GM23338 (cell line): ENCODE data around the gene IGF1R. TPM values are rescaled to one million over a fixed set of nuclear protein-coding genes. Genes with fewer than 3 reads are reported as not detected.

Source experiments
- ATAC-seq: fragments of 200-7000 bp; cut with Tn5 transposase; 3 replicates; pipeline ENCODE4 v1.9.1; 2020
- DNase-seq: peaks from one replicate; pipeline ENCODE4 v3.0.0-alpha.2; 2015; ENCODE audit warnings: low spot score
- H2AFZ ChIP-seq: fragments of 200-600 bp; sonication (generic); 2 replicates; pipeline ENCODE4 v1.8.0; 2016; ENCODE audit warnings: antibody characterized with exemption, mild to moderate bottlenecking, moderate library complexity
- H3F3A ChIP-seq: fragments of 200-600 bp; sonication (generic); replicated peaks from 2 replicates; pipeline ENCODE4 v1.8.0; 2017; ENCODE audit warnings: antibody characterized with exemption, mixed run types, low read depth
- H3K27ac ChIP-seq: fragments of 200-600 bp; sonication (generic); 2 replicates; pipeline ENCODE4 v1.6.1; 2016; ENCODE audit warnings: low read depth
- H3K27me3 ChIP-seq: fragments of 200-600 bp; sonication (generic); 2 replicates; pipeline ENCODE4 v1.8.0; 2016; ENCODE audit warnings: mild to moderate bottlenecking, mixed run types, moderate library complexity; ENCODE audit not compliant: insufficient read depth
- H3K36me3 ChIP-seq: fragments of 200-600 bp; sonication (generic); 2 replicates; pipeline ENCODE4 v1.8.0; 2016; ENCODE audit warnings: mild to moderate bottlenecking; ENCODE audit not compliant: insufficient read depth
- H3K4me1 ChIP-seq: fragments of 200-600 bp; sonication (generic); 2 replicates; pipeline ENCODE4 v1.8.0; 2016; ENCODE audit warnings: mild to moderate bottlenecking, moderate library complexity; ENCODE audit not compliant: insufficient read depth
- H3K4me2 ChIP-seq: fragments of 200-600 bp; sonication (generic); 2 replicates; pipeline ENCODE4 v1.7.1; 2017; ENCODE audit warnings: mixed run types
- H3K4me3 ChIP-seq: fragments of 200-600 bp; sonication (generic); 2 replicates; pipeline ENCODE4 v1.6.1; 2016; ENCODE audit warnings: mixed run types
- H3K79me2 ChIP-seq: fragments of 200-600 bp; sonication (generic); replicated peaks from 2 replicates; pipeline ENCODE4 v1.8.0; 2017; ENCODE audit warnings: mild to moderate bottlenecking; ENCODE audit not compliant: insufficient read depth
- H3K9me2 ChIP-seq: fragments of 200-600 bp; sonication (generic); 2 replicates; pipeline ENCODE4 v1.8.0; 2017; ENCODE audit not compliant: insufficient read depth
- H4K20me1 ChIP-seq: fragments of 200-600 bp; sonication (generic); replicated peaks from 2 replicates; pipeline ENCODE4 v1.8.0; 2017; ENCODE audit warnings: mild to moderate bottlenecking; ENCODE audit not compliant: insufficient read depth
- H3K27ac Mint-ChIP-seq: 2 replicates; pipeline ENCODE4 v1.8.0; 2020; ENCODE audit warnings: inconsistent platforms, mild to moderate bottlenecking, moderate library complexity, mixed read lengths
- H3K27me3 Mint-ChIP-seq: 3 replicates; pipeline ENCODE4 v1.8.0; 2022; ENCODE audit warnings: low read depth, mild to moderate bottlenecking, moderate library complexity, mixed read lengths, inconsistent platforms; ENCODE audit not compliant: insufficient read depth, poor library complexity
- H3K36me3 Mint-ChIP-seq: 3 replicates; pipeline ENCODE4 v1.8.0; 2021; ENCODE audit warnings: low read depth, mild to moderate bottlenecking, inconsistent platforms, moderate library complexity, mixed read lengths
- H3K4me1 Mint-ChIP-seq: 3 replicates; pipeline ENCODE4 v1.8.0; 2020; ENCODE audit warnings: mild to moderate bottlenecking, inconsistent platforms, mixed read lengths
- H3K4me3 Mint-ChIP-seq: 3 replicates; pipeline ENCODE4 v1.8.0; 2021; ENCODE audit warnings: moderate library complexity, mild to moderate bottlenecking, inconsistent platforms, mixed read lengths
- H3K9me3 Mint-ChIP-seq: 3 replicates; pipeline ENCODE4 v1.8.0; 2020; ENCODE audit warnings: moderate library complexity, mild to moderate bottlenecking, inconsistent platforms, mixed read lengths
- NANOG ChIP-seq: IDR thresholded peaks from 2 replicates; pipeline ENCODE4 v1.6.1; 2016; ENCODE audit warnings: antibody characterized with exemption, borderline replicate concordance
- POLR2AphosphoS5 ChIP-seq: IDR thresholded peaks from 2 replicates; pipeline ENCODE4 v1.6.1; 2016; ENCODE audit warnings: antibody characterized with exemption, low read depth
- ZNF114 ChIP-seq: fragments of 250-450 bp; sonication (Bioruptor Pico); IDR thresholded peaks from 2 replicates; pipeline ENCODE4 v1.5.0; 2020; ENCODE audit warnings: mild to moderate bottlenecking, moderate library complexity
- ZNF331 ChIP-seq: fragments of 250-450 bp; sonication (Bioruptor Pico); IDR thresholded peaks from 2 replicates; pipeline ENCODE4 v1.5.0; 2020; ENCODE audit warnings: low read depth, mild to moderate bottlenecking, moderate library complexity
- polyA plus RNA-seq: library from polyadenylated mRNA; unstranded; fragments of >200 nt; fragmentation: Nextera tagmentation; extraction: Ambion mirVana; gene quantifications from 2 replicates; pipeline ENCODE4 v1.2.1, GENCODE V29; 2016
- total RNA-seq: library from RNA; depleted of rRNA; stranded (reverse); fragments of >200 nt; shearing (Covaris generic); gene quantifications from 2 replicates; pipeline ENCODE4 v1.2.3, GENCODE V29; 2014
- TF ChIP-seq, protein P1 (sequence below): fragments of 250-450 bp; sonication (Bioruptor Pico); IDR thresholded peaks from 2 replicates; pipeline ENCODE4 v1.5.0; 2020; ENCODE audit warnings: mild to moderate bottlenecking, moderate library complexity

The IGF1R gene
- total and polyA plus RNA-seq, 2 experiments from 2014 or later: 20.4 to 92.2 TPM

- Mint-ChIP-seq H3K4me1 (peaks cover 57% of the 10 kb centered on the region), H3K9me3 (no peaks in the 10 kb centered on the region), H3K36me3 (no peaks in the 10 kb centered on the region), H3K4me3 (no peak overlapping the region; the same call in 2 of the 3 replicates), H3K27ac (peak overlapping the region; percentile 90), H3K27me3 (peaks cover 3% of the 10 kb centered on the region)
- Histone ChIP-seq H4K20me1 (peaks cover 58% of the 10 kb centered on the region), H3K4me1 (peaks cover 65% of the 10 kb centered on the region), H3K4me3 (no peak overlapping the region), H3K27me3 (no peaks in the 10 kb centered on the region), H3K36me3 (no peaks in the 10 kb centered on the region), H3F3A (no peaks in the 10 kb centered on the region), H3K4me2 (peak overlapping the region; percentile 42), H2AFZ (no peak overlapping the region), H3K79me2 (peaks cover 100% of the 10 kb centered on the region), H3K9me2 (no peaks in the 10 kb centered on the region), H3K27ac (peak overlapping the region; percentile 71)
- ATAC-seq (peak; percentile 93), DNase-seq (peak; percentile 90)
- TF ChIP-seq, protein P1, sequence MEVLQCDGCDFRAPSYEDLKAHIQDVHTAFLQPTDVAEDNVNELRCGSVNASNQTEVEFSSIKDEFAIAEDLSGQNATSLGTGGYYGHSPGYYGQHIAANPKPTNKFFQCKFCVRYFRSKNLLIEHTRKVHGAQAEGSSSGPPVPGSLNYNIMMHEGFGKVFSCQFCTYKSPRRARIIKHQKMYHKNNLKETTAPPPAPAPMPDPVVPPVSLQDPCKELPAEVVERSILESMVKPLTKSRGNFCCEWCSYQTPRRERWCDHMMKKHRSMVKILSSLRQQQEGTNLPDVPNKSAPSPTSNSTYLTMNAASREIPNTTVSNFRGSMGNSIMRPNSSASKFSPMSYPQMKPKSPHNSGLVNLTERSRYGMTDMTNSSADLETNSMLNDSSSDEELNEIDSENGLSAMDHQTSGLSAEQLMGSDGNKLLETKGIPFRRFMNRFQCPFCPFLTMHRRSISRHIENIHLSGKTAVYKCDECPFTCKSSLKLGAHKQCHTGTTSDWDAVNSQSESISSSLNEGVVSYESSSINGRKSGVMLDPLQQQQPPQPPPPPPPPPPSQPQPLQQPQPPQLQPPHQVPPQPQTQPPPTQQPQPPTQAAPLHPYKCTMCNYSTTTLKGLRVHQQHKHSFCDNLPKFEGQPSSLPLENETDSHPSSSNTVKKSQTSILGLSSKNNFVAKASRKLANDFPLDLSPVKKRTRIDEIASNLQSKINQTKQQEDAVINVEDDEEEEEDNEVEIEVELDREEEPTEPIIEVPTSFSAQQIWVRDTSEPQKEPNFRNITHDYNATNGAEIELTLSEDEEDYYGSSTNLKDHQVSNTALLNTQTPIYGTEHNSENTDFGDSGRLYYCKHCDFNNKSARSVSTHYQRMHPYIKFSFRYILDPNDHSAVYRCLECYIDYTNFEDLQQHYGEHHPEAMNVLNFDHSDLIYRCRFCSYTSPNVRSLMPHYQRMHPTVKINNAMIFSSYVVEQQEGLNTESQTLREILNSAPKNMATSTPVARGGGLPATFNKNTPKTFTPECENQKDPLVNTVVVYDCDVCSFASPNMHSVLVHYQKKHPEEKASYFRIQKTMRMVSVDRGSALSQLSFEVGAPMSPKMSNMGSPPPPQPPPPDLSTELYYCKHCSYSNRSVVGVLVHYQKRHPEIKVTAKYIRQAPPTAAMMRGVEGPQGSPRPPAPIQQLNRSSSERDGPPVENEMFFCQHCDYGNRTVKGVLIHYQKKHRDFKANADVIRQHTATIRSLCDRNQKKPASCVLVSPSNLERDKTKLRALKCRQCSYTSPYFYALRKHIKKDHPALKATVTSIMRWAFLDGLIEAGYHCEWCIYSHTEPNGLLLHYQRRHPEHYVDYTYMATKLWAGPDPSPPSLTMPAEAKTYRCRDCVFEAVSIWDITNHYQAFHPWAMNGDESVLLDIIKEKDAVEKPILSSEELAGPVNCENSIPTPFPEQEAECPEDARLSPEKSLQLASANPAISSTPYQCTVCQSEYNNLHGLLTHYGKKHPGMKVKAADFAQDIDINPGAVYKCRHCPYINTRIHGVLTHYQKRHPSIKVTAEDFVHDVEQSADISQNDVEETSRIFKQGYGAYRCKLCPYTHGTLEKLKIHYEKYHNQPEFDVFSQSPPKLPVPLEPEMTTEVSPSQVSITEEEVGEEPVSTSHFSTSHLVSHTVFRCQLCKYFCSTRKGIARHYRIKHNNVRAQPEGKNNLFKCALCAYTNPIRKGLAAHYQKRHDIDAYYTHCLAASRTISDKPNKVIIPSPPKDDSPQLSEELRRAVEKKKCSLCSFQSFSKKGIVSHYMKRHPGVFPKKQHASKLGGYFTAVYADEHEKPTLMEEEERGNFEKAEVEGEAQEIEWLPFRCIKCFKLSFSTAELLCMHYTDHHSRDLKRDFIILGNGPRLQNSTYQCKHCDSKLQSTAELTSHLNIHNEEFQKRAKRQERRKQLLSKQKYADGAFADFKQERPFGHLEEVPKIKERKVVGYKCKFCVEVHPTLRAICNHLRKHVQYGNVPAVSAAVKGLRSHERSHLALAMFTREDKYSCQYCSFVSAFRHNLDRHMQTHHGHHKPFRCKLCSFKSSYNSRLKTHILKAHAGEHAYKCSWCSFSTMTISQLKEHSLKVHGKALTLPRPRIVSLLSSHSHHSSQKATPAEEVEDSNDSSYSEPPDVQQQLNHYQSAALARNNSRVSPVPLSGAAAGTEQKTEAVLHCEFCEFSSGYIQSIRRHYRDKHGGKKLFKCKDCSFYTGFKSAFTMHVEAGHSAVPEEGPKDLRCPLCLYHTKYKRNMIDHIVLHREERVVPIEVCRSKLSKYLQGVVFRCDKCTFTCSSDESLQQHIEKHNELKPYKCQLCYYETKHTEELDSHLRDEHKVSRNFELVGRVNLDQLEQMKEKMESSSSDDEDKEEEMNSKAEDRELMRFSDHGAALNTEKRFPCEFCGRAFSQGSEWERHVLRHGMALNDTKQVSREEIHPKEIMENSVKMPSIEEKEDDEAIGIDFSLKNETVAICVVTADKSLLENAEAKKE: peak; percentile 84
- no peak for TF ChIP-seq NANOG
Observed at GRCh38 chr15:98727115-98728040, 79.0 kb downstream of the IGF1R start.

- no peaks in the 10 kb centered on the region for H3K36me3 ChIP-seq
- H2AFZ ChIP-seq: no peak overlapping the region
- H3K36me3 Mint-ChIP-seq: no peaks in the 10 kb centered on the region
- no peaks in the 10 kb centered on the region for H3K9me3 Mint-ChIP-seq
- H3F3A ChIP-seq: no peaks in the 10 kb centered on the region
- peaks cover 65% of the 10 kb centered on the region for H4K20me1 ChIP-seq
- 0 out of 2 replicates have a peak overlapping the region, but pooled peaks have one; percentile 8 for H3K27ac Mint-ChIP-seq
- H3K79me2 ChIP-seq: peaks cover 100% of the 10 kb centered on the region
- no peaks in the 10 kb centered on the region for H3K9me2 ChIP-seq
- ATAC-seq (peak; percentile 13), DNase-seq (no peak)
- H3K4me1 Mint-ChIP-seq: peaks cover 49% of the 10 kb centered on the region
- no peak overlapping the region for H3K4me3 ChIP-seq
- no peak for TF ChIP-seq POLR2AphosphoS5
- no peak for TF ChIP-seq ZNF114 (CRISPR knock-in tag)
- no peak for TF ChIP-seq ZNF331 (CRISPR knock-in tag)
- H3K4me2 ChIP-seq: peak overlapping the region; percentile 42; the same call in 1 of the 2 replicates
- H3K27me3 Mint-ChIP-seq: peaks cover 3% of the 10 kb centered on the region
- H3K27me3 ChIP-seq: no peaks in the 10 kb centered on the region
- H3K4me1 ChIP-seq: peaks cover 61% of the 10 kb centered on the region
- H3K27ac ChIP-seq: peak overlapping the region; percentile 71
- no peak overlapping the region for H3K4me3 Mint-ChIP-seq
Observed at GRCh38 chr15:98728082-98728810, 79.9 kb downstream of the IGF1R start.
